ENCODE results near the gene USPL1. TPM values are rescaled to one million over a fixed set of nuclear protein-coding genes. Genes with fewer than 3 reads are reported as not detected.

The USPL1 gene
- total RNA-seq, 1 experiment from 2014 or later: 23.4 TPM

GRCh38 chr13:30572859-30573275 lies 44.9 kb upstream of the USPL1 start:
- no peaks in the 10 kb centered on the region for H3K9me3 ChIP-seq
- no peaks in the 10 kb centered on the region; the same call in 1 of the 2 replicates for H3K27me3 ChIP-seq (replicated peaks; ENCODE audit: control insufficient read depth, insufficient read depth, low read length)
- no peaks in the 10 kb centered on the region for H3K4me1 Mint-ChIP-seq (ENCODE audit: low read depth, unreplicated experiment)
- ChIA-PET CTCF (interaction anchor here (0.7 kb wide), 1 partner anchor 258 kb away, joined by 3 read pairs; no protein-coding TSS in a partner anchor), POLR2A (no interaction called here)
- TF ChIP-seq, protein P1, sequence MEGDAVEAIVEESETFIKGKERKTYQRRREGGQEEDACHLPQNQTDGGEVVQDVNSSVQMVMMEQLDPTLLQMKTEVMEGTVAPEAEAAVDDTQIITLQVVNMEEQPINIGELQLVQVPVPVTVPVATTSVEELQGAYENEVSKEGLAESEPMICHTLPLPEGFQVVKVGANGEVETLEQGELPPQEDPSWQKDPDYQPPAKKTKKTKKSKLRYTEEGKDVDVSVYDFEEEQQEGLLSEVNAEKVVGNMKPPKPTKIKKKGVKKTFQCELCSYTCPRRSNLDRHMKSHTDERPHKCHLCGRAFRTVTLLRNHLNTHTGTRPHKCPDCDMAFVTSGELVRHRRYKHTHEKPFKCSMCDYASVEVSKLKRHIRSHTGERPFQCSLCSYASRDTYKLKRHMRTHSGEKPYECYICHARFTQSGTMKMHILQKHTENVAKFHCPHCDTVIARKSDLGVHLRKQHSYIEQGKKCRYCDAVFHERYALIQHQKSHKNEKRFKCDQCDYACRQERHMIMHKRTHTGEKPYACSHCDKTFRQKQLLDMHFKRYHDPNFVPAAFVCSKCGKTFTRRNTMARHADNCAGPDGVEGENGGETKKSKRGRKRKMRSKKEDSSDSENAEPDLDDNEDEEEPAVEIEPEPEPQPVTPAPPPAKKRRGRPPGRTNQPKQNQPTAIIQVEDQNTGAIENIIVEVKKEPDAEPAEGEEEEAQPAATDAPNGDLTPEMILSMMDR (IDR thresholded peaks at IDR 0.05; ENCODE audit: insufficient read depth in 1 of 2, low read depth in 1 of 2, low read length in 1 of 2, severe bottlenecking in 1 of 2, unreplicated experiment in 1 of 2): peak in 1 of 2 experiments; percentile 13
- no peak overlapping the region for H3K4me3 Mint-ChIP-seq (ENCODE audit: unreplicated experiment)
- no peak overlapping the region for H3K27ac Mint-ChIP-seq (ENCODE audit: unreplicated experiment)
- H3K36me3 ChIP-seq (ENCODE audit: control insufficient read depth, insufficient read depth, low read length): no peaks in the 10 kb centered on the region
- no peaks in the 10 kb centered on the region for H3K9me3 Mint-ChIP-seq (ENCODE audit: unreplicated experiment)
- BruUV-seq (replicated peaks): no TSS peak
- no peaks in the 10 kb centered on the region; the same call in 1 of the 2 replicates for H3K4me1 ChIP-seq
- no peak overlapping the region for H3K4me3 ChIP-seq (ENCODE audit: low read depth, low read length)
- H3K36me3 Mint-ChIP-seq (ENCODE audit: insufficient read depth, unreplicated experiment): no peaks in the 10 kb centered on the region
- intact Hi-C loops (cut with micrococcal nuclease; ENCODE audit: unreplicated experiment): no loop called here
- no peak for DNase-seq
- no peaks in the 10 kb centered on the region for H3K27me3 Mint-ChIP-seq (ENCODE audit: insufficient read depth, unreplicated experiment)

DNA sequence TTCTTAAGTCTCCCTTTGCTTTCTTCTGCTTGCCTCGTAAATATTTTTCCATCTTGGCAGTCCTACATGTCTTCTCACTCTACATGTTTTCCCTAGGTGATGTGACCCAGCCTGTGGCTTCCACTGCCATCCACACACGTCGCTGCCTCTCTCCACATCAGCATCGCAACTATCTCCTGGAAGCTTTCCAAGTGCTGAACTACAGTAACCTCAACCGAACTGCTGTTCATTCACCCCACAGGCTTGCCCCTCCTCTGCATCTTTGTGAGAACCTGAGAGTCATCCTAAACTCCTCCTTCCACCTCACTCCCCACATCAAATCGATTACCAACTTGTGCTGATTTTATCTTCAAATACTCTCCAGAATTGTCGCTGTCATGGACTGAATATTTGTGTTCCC lies 41.2 kb upstream of the USPL1 start:
- H3K27me3 Mint-ChIP-seq (ENCODE audit: insufficient read depth, unreplicated experiment): no peaks in the 10 kb centered on the region
- CTCF ChIA-PET: interaction anchor here (0.7 kb wide), 1 partner anchor 25 kb away, joined by 8 read pairs; no protein-coding TSS in a partner anchor
- intact Hi-C loops (cut with micrococcal nuclease; ENCODE audit: unreplicated experiment): no loop called here
- H3K4me1 Mint-ChIP-seq (ENCODE audit: low read depth, unreplicated experiment): no peaks in the 10 kb centered on the region
- no peak overlapping the region for H3K27ac Mint-ChIP-seq (ENCODE audit: unreplicated experiment)
- H3K4me1 ChIP-seq: no peaks in the 10 kb centered on the region; the same call in 1 of the 2 replicates
- H3K36me3 ChIP-seq (ENCODE audit: control insufficient read depth, insufficient read depth, low read length): no peaks in the 10 kb centered on the region
- POLR2A ChIA-PET: no interaction called here
- H3K4me3 ChIP-seq (ENCODE audit: low read depth, low read length): no peak overlapping the region
- no peaks in the 10 kb centered on the region for H3K36me3 Mint-ChIP-seq (ENCODE audit: insufficient read depth, unreplicated experiment)
- no peaks in the 10 kb centered on the region; the same call in 1 of the 2 replicates for H3K27me3 ChIP-seq (replicated peaks; ENCODE audit: control insufficient read depth, insufficient read depth, low read length)
- no peak overlapping the region for H3K4me3 Mint-ChIP-seq (ENCODE audit: unreplicated experiment)
- no peak for DNase-seq
- no TSS peak for BruUV-seq (replicated peaks)
- H3K9me3 Mint-ChIP-seq (ENCODE audit: unreplicated experiment): no peaks in the 10 kb centered on the region
- no peaks in the 10 kb centered on the region for H3K9me3 ChIP-seq
- TF ChIP-seq, protein P1 (IDR thresholded peaks at IDR 0.05; ENCODE audit: insufficient read depth in 1 of 2, low read depth in 1 of 2, low read length in 1 of 2, severe bottlenecking in 1 of 2, unreplicated experiment in 1 of 2): no peak

- TF ChIP-seq, protein P1 (IDR thresholded peaks at IDR 0.05; ENCODE audit: insufficient read depth in 1 of 2, low read depth in 1 of 2, low read length in 1 of 2, severe bottlenecking in 1 of 2, unreplicated experiment in 1 of 2): no peak
- Mint-ChIP-seq H3K4me3 (ENCODE audit: unreplicated experiment) (no peak overlapping the region), H3K9me3 (ENCODE audit: unreplicated experiment) (no peaks in the 10 kb centered on the region), H3K27ac (ENCODE audit: unreplicated experiment) (no peak overlapping the region), H3K4me1 (ENCODE audit: low read depth, unreplicated experiment) (no peaks in the 10 kb centered on the region), H3K27me3 (ENCODE audit: insufficient read depth, unreplicated experiment) (no peaks in the 10 kb centered on the region), H3K36me3 (ENCODE audit: insufficient read depth, unreplicated experiment) (no peaks in the 10 kb centered on the region)
- intact Hi-C loops (cut with micrococcal nuclease; ENCODE audit: unreplicated experiment): no loop called here
- Histone ChIP-seq H3K4me3 (ENCODE audit: low read depth, low read length) (no peak overlapping the region), H3K36me3 (ENCODE audit: control insufficient read depth, insufficient read depth, low read length) (no peaks in the 10 kb centered on the region), H3K27me3 (replicated peaks; ENCODE audit: control insufficient read depth, insufficient read depth, low read length) (no peaks in the 10 kb centered on the region; the same call in 1 of the 2 replicates), H3K9me3 (no peaks in the 10 kb centered on the region), H3K4me1 (no peaks in the 10 kb centered on the region; the same call in 1 of the 2 replicates)
- POLR2A ChIA-PET: no interaction called here
- no TSS peak for BruUV-seq (replicated peaks)
- DNase-seq: no peak
- CTCF ChIA-PET: interaction anchor here (0.6 to 0.7 kb wide), 2 partner anchors 26 to 445 kb away, joined by 3 to 8 read pairs; no protein-coding TSS in a partner anchor
Measured at GRCh38 chr13:30577401-30577852, 40.3 kb upstream of the USPL1 start.

All from Caco-2 (cell line).